Cerebellar cortex (tissue), 1 donor: Measurements from ENCODE around the gene PMP22.

ENCODE experiments used
- DNase-seq: peaks from one replicate; pipeline ENCODE4 v3.0.0-alpha.2; 2015; ENCODE audit warnings: low spot score

Gene PMP22

GRCh38 chr17:15273141-15273793, 8.1 kb upstream of the PMP22 start:
- no peak for DNase-seq

- no peak for DNase-seq
These were observed 6.6 kb upstream of the PMP22 start for GRCh38 chr17:15271741-15272140.

- no peak for DNase-seq
These were observed 5.7 kb upstream of the PMP22 start for GRCh38 chr17:15270628-15271381.

GRCh38 chr17:15269780-15270089, 4.6 kb upstream of the PMP22 start:
- no peak for DNase-seq

- DNase-seq = no peak
These were observed 4.1 kb upstream of the PMP22 start for GRCh38 chr17:15269087-15269779.

GRCh38 chr17:15268461-15268860, 3.3 kb upstream of the PMP22 start:
- DNase-seq = no peak

- DNase-seq = no peak
These were observed 2.9 kb upstream of the PMP22 start for GRCh38 chr17:15267996-15268395.

- no peak for DNase-seq
These were observed 1.4 kb upstream of the PMP22 start for GRCh38 chr17:15266325-15267125.

GRCh38 chr17:15264542-15264941, 584 bp downstream of the PMP22 start:
- no peak for DNase-seq

GRCh38 chr17:15263680-15264079, 1.4 kb downstream of the PMP22 start:
- DNase-seq = no peak

GRCh38 chr17:15263206-15263579, 1.9 kb downstream of the PMP22 start:
- DNase-seq = peak; percentile 32

GRCh38 chr17:15262291-15263205, 2.6 kb downstream of the PMP22 start:
- peak; percentile 31 for DNase-seq

- DNase-seq = peak; percentile 4
These were observed 3.3 kb downstream of the PMP22 start for GRCh38 chr17:15261802-15262290.

- DNase-seq = peak; percentile 25
These were observed 3.8 kb downstream of the PMP22 start for GRCh38 chr17:15261258-15261801.

- DNase-seq = peak; percentile 59
These were observed 4.5 kb downstream of the PMP22 start for GRCh38 chr17:15260376-15261257.

- no peak for DNase-seq
These were observed 7.2 kb downstream of the PMP22 start for GRCh38 chr17:15257796-15258512.

GRCh38 chr17:15257258-15257788, 7.8 kb downstream of the PMP22 start:
- peak; percentile 78 for DNase-seq

- no peak for DNase-seq
These were observed 8.4 kb downstream of the PMP22 start for GRCh38 chr17:15256689-15257088.
